ENCODE results near the gene USP33. TPM values are rescaled to one million over a fixed set of nuclear protein-coding genes. Genes with fewer than 3 reads are reported as not detected.
"Not testable (repeated sequence)": the region's sequence is repeated elsewhere in the genome, so short reads cannot be mapped to it uniquely, and the experiment has no call there.

The USP33 gene
- polyA plus RNA-seq, 2 of the 4 experiments (the other 2 are of a cell fraction): 22.9 to 49.5 TPM

DNA sequence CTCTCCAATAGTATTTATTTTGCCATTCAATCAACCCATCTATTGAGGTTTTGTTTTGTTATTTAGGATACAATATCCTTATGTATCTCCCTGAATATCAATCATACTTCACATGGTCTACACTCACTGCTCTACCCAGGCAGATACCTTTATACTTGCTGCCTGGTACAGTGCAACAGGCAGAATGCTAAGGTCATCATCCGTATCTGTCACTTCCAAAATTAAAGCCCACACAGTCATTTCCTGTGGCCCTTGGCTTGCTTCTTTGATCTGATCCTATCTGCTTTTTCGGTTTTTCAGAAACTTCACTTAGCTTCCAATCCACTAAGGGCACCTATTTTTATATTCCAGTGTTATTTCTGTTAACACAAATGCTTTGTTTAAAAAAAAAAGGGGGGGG is 54.9 kb downstream of the USP33 start:
- FAIRE-seq (no peak), DNase-seq (ENCODE audit: low read depth in 1 of 2, low spot score in 1 of 2) (no peak), ATAC-seq (no peak)
- no peak overlapping the region for H3K4me3 ChIP-seq
- H3K4me2 ChIP-seq: no peak overlapping the region
- WGBS (ENCODE audit: missing lambda C conversion rate): 89% methylated on average over 2 of the region's 2 CpGs
- no peaks in the 10 kb centered on the region for H3K9me3 ChIP-seq
- POLR2A ChIA-PET: no interaction called here
- no peaks in the 10 kb centered on the region for H3K4me1 ChIP-seq
- no peak overlapping the region for H3K27ac ChIP-seq
- CTCF ChIA-PET: no interaction called here
- no peak for TF ChIP-seq EHF (CRISPR knock-in tag; IDR thresholded peaks at IDR 0.05)
- TF ChIP-seq JUNB (IDR thresholded peaks at IDR 0.05): no peak
- TF ChIP-seq TFCP2L1 (CRISPR knock-in tag; IDR thresholded peaks at IDR 0.05): no peak
- TF ChIP-seq MAZ (IDR thresholded peaks at IDR 0.05; ENCODE audit: borderline replicate concordance, low read depth, low read length): no peak
- TF ChIP-seq RCOR1 (IDR thresholded peaks at IDR 0.05; ENCODE audit: low read depth, low read length): no peak
- no peak for TF ChIP-seq FOSL2 (IDR thresholded peaks at IDR 0.05)
- TF ChIP-seq FOSL2 (CRISPR knock-in tag; IDR thresholded peaks at IDR 0.05): no peak
- no peak for TF ChIP-seq HDAC2 (IDR thresholded peaks at IDR 0.05)
- TF ChIP-seq PHF8 (IDR thresholded peaks at IDR 0.05; ENCODE audit: borderline replicate concordance, low read depth): no peak
- no peak for TF ChIP-seq BHLHE40 (IDR thresholded peaks at IDR 0.05; ENCODE audit: low read depth, low read length)

DNA sequence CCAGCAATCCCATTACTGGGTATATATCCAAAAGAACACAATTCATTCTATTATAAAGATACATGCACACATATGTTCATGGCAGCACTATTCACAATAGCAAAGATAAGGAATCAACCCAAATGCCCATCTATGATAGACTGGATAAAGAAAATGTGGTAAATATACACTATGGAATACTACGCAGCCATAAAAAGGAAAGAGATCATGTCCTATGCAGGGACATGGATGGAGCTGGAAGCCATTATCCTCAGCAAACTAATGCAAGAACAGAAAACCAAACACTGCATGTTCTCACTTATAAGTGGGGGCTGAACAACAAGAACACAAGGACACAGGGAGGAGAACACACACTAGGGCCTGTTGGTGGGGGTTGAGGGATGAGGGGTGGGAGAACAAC is 60.0 kb downstream of the USP33 start:
- CTCF ChIA-PET: interaction anchor here (1.1 kb wide), 1 partner anchor 16 kb away, joined by 3 read pairs; no protein-coding TSS in a partner anchor
- H3K4me3 ChIP-seq; ATAC-seq; H3K27ac ChIP-seq; H3K4me1 ChIP-seq; FAIRE-seq; POLR2A ChIA-PET; H3K4me2 ChIP-seq; DNase-seq (ENCODE audit: low read depth in 1 of 2, low spot score in 1 of 2); H3K9me3 ChIP-seq: not testable (repeated sequence)
- 90% methylated on average over 1 of the region's 1 CpG for WGBS (ENCODE audit: missing lambda C conversion rate)

DNA sequence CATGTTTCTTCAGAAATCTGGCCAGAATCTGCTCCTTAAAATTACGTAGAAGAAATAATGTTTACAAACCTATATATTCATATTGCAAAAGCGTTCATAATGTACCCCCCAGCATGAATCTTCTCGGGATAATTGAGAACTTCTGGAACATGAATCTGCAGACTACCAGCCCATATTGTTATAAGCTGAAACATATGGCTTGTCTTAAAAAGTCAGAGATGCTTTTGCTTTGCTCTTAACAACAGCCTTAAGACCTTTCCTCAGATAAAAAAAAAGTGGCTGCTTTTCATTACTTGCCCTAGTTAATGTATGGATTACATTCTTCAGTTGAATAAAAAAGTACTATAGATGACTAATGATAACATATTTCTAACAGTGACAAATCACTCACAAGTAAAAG is 62.2 kb downstream of the USP33 start:
- Histone ChIP-seq H3K27ac (no peak overlapping the region), H3K4me1 (no peaks in the 10 kb centered on the region), H3K4me2 (no peak overlapping the region), H3K4me3 (no peak overlapping the region), H3K9me3 (no peaks in the 10 kb centered on the region)
- ATAC-seq: no peak
- 94% methylated on average over 3 of the region's 3 CpGs for WGBS (ENCODE audit: missing lambda C conversion rate)
- POLR2A ChIA-PET: no interaction called here
- CTCF ChIA-PET: interaction anchor here (0.6 to 0.7 kb wide), 2 partner anchors 105 to 413 kb away, joined by 3 to 5 read pairs; no protein-coding TSS in a partner anchor
- no peak for DNase-seq (ENCODE audit: low read depth in 1 of 2, low spot score in 1 of 2)
- TF ChIP-seq EHMT2 (IDR thresholded peaks at IDR 0.05; ENCODE audit: low read depth): no peak
- TF ChIP-seq, protein P1, sequence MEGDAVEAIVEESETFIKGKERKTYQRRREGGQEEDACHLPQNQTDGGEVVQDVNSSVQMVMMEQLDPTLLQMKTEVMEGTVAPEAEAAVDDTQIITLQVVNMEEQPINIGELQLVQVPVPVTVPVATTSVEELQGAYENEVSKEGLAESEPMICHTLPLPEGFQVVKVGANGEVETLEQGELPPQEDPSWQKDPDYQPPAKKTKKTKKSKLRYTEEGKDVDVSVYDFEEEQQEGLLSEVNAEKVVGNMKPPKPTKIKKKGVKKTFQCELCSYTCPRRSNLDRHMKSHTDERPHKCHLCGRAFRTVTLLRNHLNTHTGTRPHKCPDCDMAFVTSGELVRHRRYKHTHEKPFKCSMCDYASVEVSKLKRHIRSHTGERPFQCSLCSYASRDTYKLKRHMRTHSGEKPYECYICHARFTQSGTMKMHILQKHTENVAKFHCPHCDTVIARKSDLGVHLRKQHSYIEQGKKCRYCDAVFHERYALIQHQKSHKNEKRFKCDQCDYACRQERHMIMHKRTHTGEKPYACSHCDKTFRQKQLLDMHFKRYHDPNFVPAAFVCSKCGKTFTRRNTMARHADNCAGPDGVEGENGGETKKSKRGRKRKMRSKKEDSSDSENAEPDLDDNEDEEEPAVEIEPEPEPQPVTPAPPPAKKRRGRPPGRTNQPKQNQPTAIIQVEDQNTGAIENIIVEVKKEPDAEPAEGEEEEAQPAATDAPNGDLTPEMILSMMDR (IDR thresholded peaks at IDR 0.05): no peak
- TF ChIP-seq, protein P2, sequence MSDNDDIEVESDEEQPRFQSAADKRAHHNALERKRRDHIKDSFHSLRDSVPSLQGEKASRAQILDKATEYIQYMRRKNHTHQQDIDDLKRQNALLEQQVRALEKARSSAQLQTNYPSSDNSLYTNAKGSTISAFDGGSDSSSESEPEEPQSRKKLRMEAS (IDR thresholded peaks at IDR 0.05): no peak
- TF ChIP-seq RNF2 (IDR thresholded peaks at IDR 0.05; ENCODE audit: borderline replicate concordance, low read depth): no peak
- no peak for TF ChIP-seq GATA3 (IDR thresholded peaks at IDR 0.05; ENCODE audit: borderline replicate concordance)
- TF ChIP-seq, protein P3, sequence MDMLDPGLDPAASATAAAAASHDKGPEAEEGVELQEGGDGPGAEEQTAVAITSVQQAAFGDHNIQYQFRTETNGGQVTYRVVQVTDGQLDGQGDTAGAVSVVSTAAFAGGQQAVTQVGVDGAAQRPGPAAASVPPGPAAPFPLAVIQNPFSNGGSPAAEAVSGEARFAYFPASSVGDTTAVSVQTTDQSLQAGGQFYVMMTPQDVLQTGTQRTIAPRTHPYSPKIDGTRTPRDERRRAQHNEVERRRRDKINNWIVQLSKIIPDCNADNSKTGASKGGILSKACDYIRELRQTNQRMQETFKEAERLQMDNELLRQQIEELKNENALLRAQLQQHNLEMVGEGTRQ (IDR thresholded peaks at IDR 0.05): no peak
- no peak for TF ChIP-seq POLR2A (IDR thresholded peaks at IDR 0.05; ENCODE audit: low read length)
- no peak for TF ChIP-seq PHF8 (IDR thresholded peaks at IDR 0.05; ENCODE audit: borderline replicate concordance, low read depth)
- TF ChIP-seq, protein P4, sequence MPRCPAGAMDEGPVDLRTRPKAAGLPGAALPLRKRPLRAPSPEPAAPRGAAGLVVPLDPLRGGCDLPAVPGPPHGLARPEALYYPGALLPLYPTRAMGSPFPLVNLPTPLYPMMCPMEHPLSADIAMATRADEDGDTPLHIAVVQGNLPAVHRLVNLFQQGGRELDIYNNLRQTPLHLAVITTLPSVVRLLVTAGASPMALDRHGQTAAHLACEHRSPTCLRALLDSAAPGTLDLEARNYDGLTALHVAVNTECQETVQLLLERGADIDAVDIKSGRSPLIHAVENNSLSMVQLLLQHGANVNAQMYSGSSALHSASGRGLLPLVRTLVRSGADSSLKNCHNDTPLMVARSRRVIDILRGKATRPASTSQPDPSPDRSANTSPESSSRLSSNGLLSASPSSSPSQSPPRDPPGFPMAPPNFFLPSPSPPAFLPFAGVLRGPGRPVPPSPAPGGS (IDR thresholded peaks at IDR 0.05): no peak
- TF ChIP-seq MAFK (IDR thresholded peaks at IDR 0.05; ENCODE audit: partially characterized antibody): no peak
- no peak for TF ChIP-seq CBX2 (IDR thresholded peaks at IDR 0.05; ENCODE audit: borderline replicate concordance, low read depth)
- TF ChIP-seq JUN (IDR thresholded peaks at IDR 0.05): no peak
- TF ChIP-seq SREBF2 (IDR thresholded peaks at IDR 0.05): no peak
- no peak for TF ChIP-seq EHF (CRISPR knock-in tag; IDR thresholded peaks at IDR 0.05)
- FAIRE-seq: no peak
